ENCODE data around the gene CCDC12.

Gene CCDC12

DNA sequence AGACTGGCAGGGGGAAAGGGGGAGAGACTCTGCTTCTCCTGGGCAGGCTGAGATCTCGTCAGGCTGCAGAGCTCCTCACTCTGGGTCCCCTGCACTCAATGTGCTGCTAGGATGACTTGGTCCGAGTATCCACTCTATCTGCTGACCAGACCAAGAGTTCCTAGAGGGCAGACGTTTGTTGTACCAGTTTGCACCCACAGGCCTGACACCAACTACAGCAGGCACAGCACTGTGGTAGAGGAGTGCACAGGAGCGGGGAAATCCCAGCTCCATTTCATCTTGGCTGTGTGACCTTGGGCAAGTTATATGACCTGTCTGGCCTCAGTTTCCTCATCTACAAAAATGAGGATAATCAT, 29.0 kb downstream of the CCDC12 start:
- DNase-seq (ENCODE audit: insufficient read length) (no peak), FAIRE-seq (no peak)
- no peak for TF ChIP-seq POLR2AphosphoS5 (IDR thresholded peaks at IDR 0.05; ENCODE audit: low read depth, low read length)

DNA sequence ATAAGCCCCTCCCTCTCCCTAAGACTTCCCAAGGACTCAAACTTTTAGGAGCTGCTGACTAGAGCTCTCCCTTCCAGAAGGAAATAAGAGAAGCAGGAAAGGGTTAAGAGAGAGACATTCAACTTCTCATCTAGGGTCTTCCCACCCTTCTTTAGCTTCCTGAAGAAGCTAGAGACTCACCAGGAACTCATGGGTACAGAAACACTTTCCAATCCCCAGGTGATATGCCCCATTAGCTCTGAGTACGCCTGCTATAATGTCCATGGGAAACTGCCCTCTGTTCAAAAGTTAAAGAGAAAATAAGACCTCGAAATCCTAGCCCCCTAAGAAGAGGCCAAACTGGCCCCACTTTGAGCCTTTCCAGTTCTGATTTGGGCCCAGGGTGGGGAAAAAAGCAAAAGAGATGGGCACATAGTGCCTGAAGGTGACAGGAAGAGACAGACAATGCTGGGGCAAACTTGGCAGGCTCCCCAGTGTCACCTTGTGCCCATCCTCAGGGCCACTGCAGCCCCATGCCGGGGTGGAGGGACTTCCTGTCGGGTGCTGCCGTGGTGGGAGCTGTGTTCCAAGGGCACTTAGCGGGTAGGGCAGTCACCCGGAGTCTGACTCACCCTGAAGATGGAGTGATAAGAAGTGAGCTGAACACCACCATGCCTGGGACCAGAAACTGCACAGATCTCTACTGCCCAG, 29.5 kb downstream of the CCDC12 start:
- TF ChIP-seq TAF1 (IDR thresholded peaks at IDR 0.05; ENCODE audit: borderline replicate concordance, low read depth, low read length) (no peak), POLR2AphosphoS5 (IDR thresholded peaks at IDR 0.05; ENCODE audit: low read depth, low read length) (no peak), POLR2A (IDR thresholded peaks at IDR 0.05; ENCODE audit: low read depth, low read length) (no peak)
- FAIRE-seq: no peak
- no peak for DNase-seq (ENCODE audit: insufficient read length)

DNA sequence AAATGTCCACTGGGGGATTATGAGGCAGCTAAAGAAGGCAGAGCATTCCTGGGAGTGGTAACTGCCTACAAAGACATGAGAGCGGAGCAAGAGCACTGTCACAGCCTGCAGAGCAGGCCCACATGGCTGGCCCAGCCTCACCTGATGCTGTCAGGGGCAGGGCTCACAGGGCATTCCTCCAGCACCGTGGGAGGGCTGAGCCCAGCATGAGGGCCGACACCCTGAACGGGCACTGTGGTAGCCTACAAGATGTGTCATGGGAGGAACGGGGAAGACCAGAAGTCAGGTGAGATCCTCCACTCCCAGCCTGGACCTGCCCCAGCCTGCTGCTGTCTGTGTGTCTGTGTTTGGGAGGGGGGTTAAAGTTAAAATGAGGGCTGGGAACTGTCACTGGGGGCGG, 30.1 kb downstream of the CCDC12 start:
- TF ChIP-seq POLR2AphosphoS5 (IDR thresholded peaks at IDR 0.05; ENCODE audit: low read depth, low read length) (no peak), TAF1 (IDR thresholded peaks at IDR 0.05; ENCODE audit: borderline replicate concordance, low read depth, low read length) (no peak), POLR2A (IDR thresholded peaks at IDR 0.05; ENCODE audit: low read depth, low read length) (no peak)
- FAIRE-seq (no peak), DNase-seq (ENCODE audit: insufficient read length) (no peak)

DNA sequence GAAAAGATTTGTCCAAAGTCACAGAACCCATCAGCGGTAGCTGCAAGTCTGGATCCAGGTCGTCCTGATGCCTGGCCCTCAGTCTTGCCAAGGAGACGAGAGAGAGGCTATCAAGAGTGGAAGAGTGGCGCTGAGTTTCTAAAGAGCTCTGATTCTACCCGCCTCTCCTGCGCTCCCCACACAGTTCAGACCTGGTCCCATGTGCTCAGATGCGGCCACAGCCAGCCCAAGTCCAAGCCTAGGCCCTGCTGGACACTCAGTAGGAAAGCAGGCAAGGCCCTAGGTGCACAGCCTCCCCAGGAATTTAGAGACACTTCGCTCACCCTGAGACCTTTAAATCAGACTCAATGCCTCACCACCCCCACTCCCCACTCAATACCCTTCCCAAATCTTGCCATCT, 32.4 kb downstream of the CCDC12 start:
- TF ChIP-seq POLR2AphosphoS5 (IDR thresholded peaks at IDR 0.05; ENCODE audit: low read depth, low read length): no peak
- TF ChIP-seq TAF1 (IDR thresholded peaks at IDR 0.05; ENCODE audit: borderline replicate concordance, low read depth, low read length): no peak
- no peak for TF ChIP-seq POLR2A (IDR thresholded peaks at IDR 0.05; ENCODE audit: low read depth, low read length)
- no peak for FAIRE-seq
- no peak for DNase-seq (ENCODE audit: insufficient read length)

DNA sequence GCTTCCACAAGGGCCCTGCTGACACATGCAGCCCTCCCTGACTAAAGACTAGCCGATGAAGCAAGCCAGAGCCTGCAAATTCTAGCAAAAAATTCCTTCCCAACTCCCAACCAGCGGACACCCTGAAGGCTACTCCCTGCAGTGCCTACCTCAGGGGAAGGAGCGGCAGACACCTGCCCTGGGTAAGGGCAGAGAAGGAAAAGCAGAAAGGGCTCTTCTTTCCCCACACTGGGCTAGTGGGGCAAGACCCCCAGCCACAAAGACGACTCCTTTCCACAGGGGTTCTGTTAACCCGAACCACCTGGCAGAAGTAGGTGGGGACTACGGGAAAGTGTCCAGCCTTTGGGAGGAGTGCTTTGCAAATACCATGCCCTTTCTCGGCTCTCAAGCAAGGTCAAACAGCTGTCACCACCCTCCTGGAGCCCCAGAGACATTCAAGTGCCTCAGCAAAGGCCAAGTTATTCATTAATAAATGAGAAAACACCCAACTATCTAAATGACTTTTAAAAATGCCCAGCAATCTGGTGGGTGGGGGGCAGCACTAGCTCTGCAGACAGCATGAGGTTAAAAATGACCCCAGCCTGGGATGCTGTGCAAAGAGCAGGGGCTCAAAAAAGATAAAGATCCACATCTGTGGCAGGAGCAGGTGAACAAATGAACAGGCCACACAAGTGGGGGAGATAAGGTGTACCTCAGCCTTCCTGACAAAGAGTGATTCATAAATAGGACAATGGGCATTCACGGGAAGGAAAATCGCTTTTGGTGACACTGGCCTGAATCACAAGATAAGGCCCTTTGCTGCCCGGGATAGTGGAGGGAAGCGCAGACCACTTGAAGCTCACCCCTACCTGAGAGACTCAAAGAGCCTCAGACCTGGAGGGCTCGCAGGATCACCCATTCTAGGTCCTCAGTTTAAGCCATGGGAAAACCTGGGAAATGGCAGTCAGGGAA, 33.0 kb downstream of the CCDC12 start:
- DNase-seq (ENCODE audit: insufficient read length) (no peak), FAIRE-seq (no peak)
- TF ChIP-seq POLR2A (IDR thresholded peaks at IDR 0.05; ENCODE audit: low read depth, low read length) (no peak), TAF1 (IDR thresholded peaks at IDR 0.05; ENCODE audit: borderline replicate concordance, low read depth, low read length) (no peak), POLR2AphosphoS5 (IDR thresholded peaks at IDR 0.05; ENCODE audit: low read depth, low read length) (no peak)

DNA sequence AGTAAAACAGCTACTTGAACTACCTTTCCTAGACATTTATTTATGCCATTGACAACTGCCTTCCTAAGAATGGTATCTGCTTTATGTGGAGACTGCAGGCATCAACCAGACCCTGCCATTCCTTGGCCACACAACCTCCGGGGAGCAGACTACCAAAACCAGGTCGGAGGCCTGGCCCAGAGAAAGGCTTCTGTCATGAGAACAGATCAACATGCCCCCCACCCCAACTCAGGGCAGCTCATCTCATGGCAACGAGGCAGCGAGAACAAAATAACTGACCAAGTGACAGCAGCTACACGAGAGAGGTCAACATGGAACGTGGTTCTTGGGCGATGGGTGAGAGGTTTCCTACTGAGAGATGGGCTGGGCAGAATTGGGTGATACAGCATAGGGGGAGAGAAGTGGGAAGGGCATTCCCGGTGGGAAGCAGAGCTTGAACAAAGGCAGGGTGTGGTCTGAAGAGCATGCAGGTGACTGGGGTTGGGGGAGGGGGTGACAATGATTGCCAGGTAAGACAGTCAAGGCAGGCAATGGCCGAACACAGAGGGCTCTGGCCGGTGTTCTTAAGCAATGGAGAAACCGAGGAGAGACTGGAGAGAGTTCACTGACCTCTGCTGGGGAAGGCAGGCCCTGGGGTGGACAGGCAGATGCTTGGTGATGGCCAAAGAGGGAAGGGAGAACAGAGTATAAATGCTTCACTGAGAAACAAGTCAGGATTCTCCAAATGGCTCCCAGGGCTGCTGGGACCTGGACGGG, 33.9 kb downstream of the CCDC12 start:
- TF ChIP-seq POLR2AphosphoS5 (IDR thresholded peaks at IDR 0.05; ENCODE audit: low read depth, low read length) (no peak), POLR2A (IDR thresholded peaks at IDR 0.05; ENCODE audit: low read depth, low read length) (no peak), TAF1 (IDR thresholded peaks at IDR 0.05; ENCODE audit: borderline replicate concordance, low read depth, low read length) (no peak)
- no peak for FAIRE-seq

DNA sequence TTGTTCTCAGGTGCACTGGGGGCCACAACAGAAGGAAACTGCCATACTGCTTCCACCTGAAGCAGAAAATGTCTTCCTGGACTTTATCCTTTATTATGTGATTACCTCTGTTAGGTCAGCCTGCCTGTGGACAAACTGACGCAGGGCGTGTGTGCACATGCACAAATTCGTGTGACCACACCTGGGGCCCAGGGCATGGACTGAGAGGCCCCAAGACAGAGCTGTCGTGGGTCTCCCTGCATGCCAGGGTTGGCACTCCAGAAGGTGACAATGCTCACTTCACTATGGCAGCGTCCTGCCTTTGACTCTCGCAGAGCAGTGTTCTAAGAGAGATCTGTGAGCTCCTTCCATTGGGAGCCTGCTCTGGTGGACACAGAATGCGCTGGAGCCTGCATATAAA, 34.5 kb downstream of the CCDC12 start:
- DNase-seq (ENCODE audit: insufficient read length): no peak
- TF ChIP-seq POLR2AphosphoS5 (IDR thresholded peaks at IDR 0.05; ENCODE audit: low read depth, low read length): no peak
- no peak for TF ChIP-seq POLR2A (IDR thresholded peaks at IDR 0.05; ENCODE audit: low read depth, low read length)
- no peak for TF ChIP-seq TAF1 (IDR thresholded peaks at IDR 0.05; ENCODE audit: borderline replicate concordance, low read depth, low read length)
- FAIRE-seq: no peak

More for the DNA sequence above, 33.9 kb downstream of the CCDC12 start:
- no peak for DNase-seq (ENCODE audit: insufficient read length)

DNA sequence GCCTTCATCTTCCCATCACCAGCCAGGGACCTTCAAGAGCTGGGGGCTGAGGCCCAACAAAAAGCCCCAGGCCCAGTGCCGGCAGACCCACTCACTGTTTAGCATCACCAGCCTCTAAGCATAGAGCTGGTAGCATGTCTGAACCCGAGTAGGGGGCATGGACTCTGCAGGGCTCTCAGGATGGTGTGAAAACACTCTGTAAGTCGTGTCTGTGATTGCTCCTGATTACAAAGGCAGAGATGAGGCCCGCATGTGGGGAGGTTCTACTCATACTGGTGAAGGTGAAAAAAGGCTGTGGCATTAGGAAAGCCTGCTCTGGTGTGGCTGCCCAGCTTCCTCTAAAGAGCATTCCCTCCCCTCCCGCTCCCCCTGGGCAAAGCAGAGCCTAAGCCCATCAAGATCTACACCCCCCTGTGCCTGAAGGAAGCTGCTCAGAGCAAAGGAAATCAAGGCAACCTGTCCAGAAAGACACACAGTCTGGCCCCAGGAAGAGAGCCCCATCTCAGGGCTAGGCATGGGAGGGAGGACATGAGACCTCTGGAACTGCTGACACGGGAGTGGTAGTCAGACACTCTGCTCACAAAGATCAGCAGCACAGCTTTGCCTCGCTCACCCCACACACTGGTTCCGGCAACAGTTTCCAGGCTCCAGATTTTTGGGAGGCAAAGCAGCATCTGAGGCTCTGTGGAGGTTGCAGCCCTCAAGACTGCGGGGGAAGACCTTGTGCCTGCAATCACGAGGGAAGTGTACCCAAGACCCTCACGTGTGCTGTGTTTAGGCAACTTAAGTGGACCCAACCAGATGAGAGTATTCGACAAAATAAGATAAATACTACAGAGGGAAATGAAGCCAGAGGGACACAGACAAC, 36.7 kb downstream of the CCDC12 start:
- TF ChIP-seq POLR2A (IDR thresholded peaks at IDR 0.05; ENCODE audit: low read depth, low read length) (no peak), POLR2AphosphoS5 (IDR thresholded peaks at IDR 0.05; ENCODE audit: low read depth, low read length) (no peak), TAF1 (IDR thresholded peaks at IDR 0.05; ENCODE audit: borderline replicate concordance, low read depth, low read length) (no peak)
- FAIRE-seq: no peak
- DNase-seq (ENCODE audit: insufficient read length): no peak

DNA sequence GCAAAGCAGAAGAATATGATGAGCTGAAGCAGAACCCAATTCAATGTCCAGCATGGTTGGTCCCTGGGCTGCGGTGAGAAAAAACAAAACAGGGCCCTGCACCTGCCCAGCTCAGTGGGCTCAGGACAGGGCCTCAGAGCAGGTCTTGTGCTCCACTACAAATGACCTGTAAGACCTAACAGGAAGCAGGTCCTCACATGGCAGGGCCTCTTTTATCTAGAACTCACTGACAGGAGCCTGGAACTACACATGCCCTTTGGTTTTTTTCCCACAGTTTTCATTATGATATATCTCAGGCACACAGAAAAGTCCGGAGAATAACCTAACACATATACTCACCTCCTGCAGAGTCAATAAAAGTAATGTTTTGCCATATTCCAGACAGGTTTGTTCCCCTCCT, 38.4 kb downstream of the CCDC12 start:
- no peak for FAIRE-seq
- DNase-seq (ENCODE audit: insufficient read length): no peak
- no peak for TF ChIP-seq TAF1 (IDR thresholded peaks at IDR 0.05; ENCODE audit: borderline replicate concordance, low read depth, low read length)
- TF ChIP-seq POLR2AphosphoS5 (IDR thresholded peaks at IDR 0.05; ENCODE audit: low read depth, low read length): no peak
- TF ChIP-seq POLR2A (IDR thresholded peaks at IDR 0.05; ENCODE audit: low read depth, low read length): no peak

DNA sequence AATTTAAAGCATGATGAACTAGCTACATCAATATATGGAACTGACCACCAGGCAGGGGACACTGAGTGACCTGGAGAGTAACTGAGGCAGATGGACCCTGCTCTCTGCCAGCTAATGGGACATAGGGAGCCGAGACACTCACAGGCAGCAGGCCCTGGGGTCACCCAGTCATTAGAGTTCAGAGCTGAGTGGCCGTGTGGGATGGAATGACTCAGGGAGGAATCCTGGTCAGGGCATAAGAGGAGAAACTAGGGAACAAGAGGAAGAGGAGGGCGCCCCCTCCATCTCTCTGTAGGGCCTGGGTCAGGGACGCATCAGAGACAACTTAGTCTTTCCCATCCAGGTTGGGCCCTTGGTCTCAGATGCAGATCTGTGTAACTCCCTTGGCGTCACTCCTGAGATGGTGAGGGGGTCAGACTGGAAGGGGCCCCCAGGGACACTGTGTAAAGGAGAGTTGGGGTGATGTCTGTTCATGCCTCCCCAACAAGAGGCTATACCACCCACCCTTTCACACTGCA, 39.8 kb downstream of the CCDC12 start:
- no peak for FAIRE-seq
- no peak for DNase-seq (ENCODE audit: insufficient read length)
- no peak for TF ChIP-seq TAF1 (IDR thresholded peaks at IDR 0.05; ENCODE audit: borderline replicate concordance, low read depth, low read length)
- TF ChIP-seq POLR2A (IDR thresholded peaks at IDR 0.05; ENCODE audit: low read depth, low read length): no peak
- no peak for TF ChIP-seq POLR2AphosphoS5 (IDR thresholded peaks at IDR 0.05; ENCODE audit: low read depth, low read length)

All from GM12892 (cell line).